ENCODE measurements around the gene PFDN1.

The PFDN1 gene

GRCh38 chr5:140327589-140327988 lies 24.7 kb upstream of the PFDN1 start:
- Histone ChIP-seq H3K9me3 (ENCODE audit: control insufficient read depth, low read length) (no peaks in the 10 kb centered on the region), H3K36me3 (ENCODE audit: control insufficient read depth, insufficient read depth, low read length, severe bottlenecking) (no peaks in the 10 kb centered on the region), H3K4me3 (ENCODE audit: low read length) (no peak overlapping the region), H3K9ac (ENCODE audit: low read length) (no peak overlapping the region), H3K4me1 (ENCODE audit: control insufficient read depth, insufficient read depth, low read length) (peaks cover 27% of the 10 kb centered on the region), H3K27me3 (replicated peaks; ENCODE audit: control insufficient read depth, insufficient read depth, low read length) (no peaks in the 10 kb centered on the region)
- DNase-seq (ENCODE audit: low read depth) = peak; percentile 81

GRCh38 chr5:140325486-140325885 lies 22.6 kb upstream of the PFDN1 start:
- peaks cover 28% of the 10 kb centered on the region for H3K4me1 ChIP-seq (ENCODE audit: control insufficient read depth, insufficient read depth, low read length)
- no peak overlapping the region for H3K4me3 ChIP-seq (ENCODE audit: low read length)
- no peak for DNase-seq (ENCODE audit: low read depth)
- H3K27me3 ChIP-seq (replicated peaks; ENCODE audit: control insufficient read depth, insufficient read depth, low read length) = no peaks in the 10 kb centered on the region
- H3K9me3 ChIP-seq (ENCODE audit: control insufficient read depth, low read length) = no peaks in the 10 kb centered on the region
- H3K36me3 ChIP-seq (ENCODE audit: control insufficient read depth, insufficient read depth, low read length, severe bottlenecking) = no peaks in the 10 kb centered on the region
- H3K9ac ChIP-seq (ENCODE audit: low read length) = no peak overlapping the region

GRCh38 chr5:140324617-140325241 lies 21.8 kb upstream of the PFDN1 start:
- Histone ChIP-seq H3K36me3 (ENCODE audit: control insufficient read depth, insufficient read depth, low read length, severe bottlenecking) (no peaks in the 10 kb centered on the region), H3K9ac (ENCODE audit: low read length) (no peak overlapping the region), H3K27me3 (replicated peaks; ENCODE audit: control insufficient read depth, insufficient read depth, low read length) (no peaks in the 10 kb centered on the region), H3K9me3 (ENCODE audit: control insufficient read depth, low read length) (no peaks in the 10 kb centered on the region), H3K4me3 (ENCODE audit: low read length) (no peak overlapping the region), H3K4me1 (ENCODE audit: control insufficient read depth, insufficient read depth, low read length) (peaks cover 28% of the 10 kb centered on the region)
- DNase-seq (ENCODE audit: low read depth) = peak; percentile 41

GRCh38 chr5:140324041-140324600 lies 21.2 kb upstream of the PFDN1 start:
- H3K9ac ChIP-seq (ENCODE audit: low read length) = no peak overlapping the region
- H3K4me1 ChIP-seq (ENCODE audit: control insufficient read depth, insufficient read depth, low read length) = peaks cover 28% of the 10 kb centered on the region
- H3K4me3 ChIP-seq (ENCODE audit: low read length) = no peak overlapping the region
- DNase-seq (ENCODE audit: low read depth) = no peak
- no peaks in the 10 kb centered on the region for H3K27me3 ChIP-seq (replicated peaks; ENCODE audit: control insufficient read depth, insufficient read depth, low read length)
- no peaks in the 10 kb centered on the region for H3K36me3 ChIP-seq (ENCODE audit: control insufficient read depth, insufficient read depth, low read length, severe bottlenecking)
- no peaks in the 10 kb centered on the region for H3K9me3 ChIP-seq (ENCODE audit: control insufficient read depth, low read length)

- peak; percentile 65 for DNase-seq (ENCODE audit: low read depth)
- Histone ChIP-seq H3K27me3 (replicated peaks; ENCODE audit: control insufficient read depth, insufficient read depth, low read length) (no peaks in the 10 kb centered on the region), H3K4me3 (ENCODE audit: low read length) (peak overlapping the region; percentile 35)
Observed at GRCh38 chr5:140322751-140323731, 20.1 kb upstream of the PFDN1 start.

GRCh38 chr5:140321796-140322195 lies 18.9 kb upstream of the PFDN1 start:
- Histone ChIP-seq H3K9ac (ENCODE audit: low read length) (no peak overlapping the region), H3K4me3 (ENCODE audit: low read length) (no peak overlapping the region), H3K4me1 (ENCODE audit: control insufficient read depth, insufficient read depth, low read length) (peaks cover 28% of the 10 kb centered on the region), H3K9me3 (ENCODE audit: control insufficient read depth, low read length) (no peaks in the 10 kb centered on the region), H3K36me3 (ENCODE audit: control insufficient read depth, insufficient read depth, low read length, severe bottlenecking) (no peaks in the 10 kb centered on the region), H3K27me3 (replicated peaks; ENCODE audit: control insufficient read depth, insufficient read depth, low read length) (no peaks in the 10 kb centered on the region)
- no peak for DNase-seq (ENCODE audit: low read depth)

More at GRCh38 chr5:140322751-140323731, 20.1 kb upstream of the PFDN1 start:
- Histone ChIP-seq H3K4me1 (ENCODE audit: control insufficient read depth, insufficient read depth, low read length) (peaks cover 28% of the 10 kb centered on the region), H3K36me3 (ENCODE audit: control insufficient read depth, insufficient read depth, low read length, severe bottlenecking) (no peaks in the 10 kb centered on the region), H3K9me3 (ENCODE audit: control insufficient read depth, low read length) (no peaks in the 10 kb centered on the region), H3K9ac (ENCODE audit: low read length) (no peak overlapping the region)

GRCh38 chr5:140319833-140320232 lies 16.9 kb upstream of the PFDN1 start:
- Histone ChIP-seq H3K4me1 (ENCODE audit: control insufficient read depth, insufficient read depth, low read length) (peaks cover 23% of the 10 kb centered on the region), H3K4me3 (ENCODE audit: low read length) (no peak overlapping the region), H3K9me3 (ENCODE audit: control insufficient read depth, low read length) (no peaks in the 10 kb centered on the region), H3K27me3 (replicated peaks; ENCODE audit: control insufficient read depth, insufficient read depth, low read length) (no peaks in the 10 kb centered on the region), H3K9ac (ENCODE audit: low read length) (no peak overlapping the region), H3K36me3 (ENCODE audit: control insufficient read depth, insufficient read depth, low read length, severe bottlenecking) (no peaks in the 10 kb centered on the region)
- no peak for DNase-seq (ENCODE audit: low read depth)

GRCh38 chr5:140318792-140319191 lies 15.9 kb upstream of the PFDN1 start:
- H3K9ac ChIP-seq (ENCODE audit: low read length) = no peak overlapping the region
- H3K4me1 ChIP-seq (ENCODE audit: control insufficient read depth, insufficient read depth, low read length) = peaks cover 13% of the 10 kb centered on the region
- H3K9me3 ChIP-seq (ENCODE audit: control insufficient read depth, low read length) = no peaks in the 10 kb centered on the region
- H3K27me3 ChIP-seq (replicated peaks; ENCODE audit: control insufficient read depth, insufficient read depth, low read length) = no peaks in the 10 kb centered on the region
- no peak overlapping the region for H3K4me3 ChIP-seq (ENCODE audit: low read length)
- no peaks in the 10 kb centered on the region for H3K36me3 ChIP-seq (ENCODE audit: control insufficient read depth, insufficient read depth, low read length, severe bottlenecking)
- no peak for DNase-seq (ENCODE audit: low read depth)

GRCh38 chr5:140317859-140318258 lies 15.0 kb upstream of the PFDN1 start:
- Histone ChIP-seq H3K4me3 (ENCODE audit: low read length) (no peak overlapping the region), H3K9ac (ENCODE audit: low read length) (no peak overlapping the region), H3K27me3 (replicated peaks; ENCODE audit: control insufficient read depth, insufficient read depth, low read length) (no peaks in the 10 kb centered on the region), H3K9me3 (ENCODE audit: control insufficient read depth, low read length) (no peaks in the 10 kb centered on the region), H3K4me1 (ENCODE audit: control insufficient read depth, insufficient read depth, low read length) (peaks cover 4% of the 10 kb centered on the region), H3K36me3 (ENCODE audit: control insufficient read depth, insufficient read depth, low read length, severe bottlenecking) (no peaks in the 10 kb centered on the region)
- DNase-seq (ENCODE audit: low read depth) = peak; percentile 21

GRCh38 chr5:140312791-140313189 lies 9.9 kb upstream of the PFDN1 start:
- DNase-seq (ENCODE audit: low read depth) = no peak
- H3K36me3 ChIP-seq (ENCODE audit: control insufficient read depth, insufficient read depth, low read length, severe bottlenecking) = no peaks in the 10 kb centered on the region
- H3K4me1 ChIP-seq (ENCODE audit: control insufficient read depth, insufficient read depth, low read length) = peaks cover 24% of the 10 kb centered on the region
- H3K9me3 ChIP-seq (ENCODE audit: control insufficient read depth, low read length) = no peaks in the 10 kb centered on the region
- no peak overlapping the region for H3K9ac ChIP-seq (ENCODE audit: low read length)
- no peaks in the 10 kb centered on the region for H3K27me3 ChIP-seq (replicated peaks; ENCODE audit: control insufficient read depth, insufficient read depth, low read length)
- no peak overlapping the region for H3K4me3 ChIP-seq (ENCODE audit: low read length)

- peaks cover 24% of the 10 kb centered on the region for H3K4me1 ChIP-seq (ENCODE audit: control insufficient read depth, insufficient read depth, low read length)
- no peaks in the 10 kb centered on the region for H3K36me3 ChIP-seq (ENCODE audit: control insufficient read depth, insufficient read depth, low read length, severe bottlenecking)
- H3K4me3 ChIP-seq (ENCODE audit: low read length) = no peak overlapping the region
- peak; percentile 37 for DNase-seq (ENCODE audit: low read depth)
- no peaks in the 10 kb centered on the region for H3K9me3 ChIP-seq (ENCODE audit: control insufficient read depth, low read length)
- no peaks in the 10 kb centered on the region for H3K27me3 ChIP-seq (replicated peaks; ENCODE audit: control insufficient read depth, insufficient read depth, low read length)
- H3K9ac ChIP-seq (ENCODE audit: low read length) = no peak overlapping the region
Observed at GRCh38 chr5:140312067-140312790, 9.3 kb upstream of the PFDN1 start.

Data from adipocyte (in vitro differentiated cells).